HepG2 (cell line): Measurements from ENCODE around the gene GPR107. TPM values are rescaled to one million over a fixed set of nuclear protein-coding genes. Genes with fewer than 3 reads are reported as not detected.

Experiments used
- EED ChIP-seq: sonication (generic); formaldehyde crosslinking; IDR thresholded peaks from 2 replicates; pipeline ENCODE4 v1.5.0; 2020; ENCODE audit warnings: mild to moderate bottlenecking, missing genetic modification reagents
- GABPB1 ChIP-seq: IDR thresholded peaks from 2 replicates; pipeline ENCODE4 v1.6.1; 2016; ENCODE audit warnings: mild to moderate bottlenecking, missing genetic modification reagents, moderate library complexity, missing compliant biosample characterization
- HNRNPLL ChIP-seq: fragments of 200-400 bp; formaldehyde crosslinking; IDR thresholded peaks from 2 replicates; pipeline ENCODE4 v1.6.1; 2017; ENCODE audit warnings: mild to moderate bottlenecking, low read depth, low read length; ENCODE audit not compliant: poor library complexity, severe bottlenecking
- JARID2 ChIP-seq: sonication (generic); formaldehyde crosslinking; IDR thresholded peaks from 2 replicates; pipeline ENCODE4 v1.8.1; 2023; ENCODE audit warnings: missing genetic modification reagents, inconsistent platforms; ENCODE audit not compliant: insufficient replicate concordance
- KLF15 ChIP-seq: sonication (generic); formaldehyde crosslinking; IDR thresholded peaks from 2 replicates; pipeline ENCODE4 v1.8.1; 2023; ENCODE audit warnings: borderline replicate concordance, mild to moderate bottlenecking, inconsistent platforms, missing genetic modification reagents, mixed read lengths
- MAFK ChIP-seq, 2 experiments: IDR thresholded peaks in 1 of 2; conservative IDR thresholded peaks in 1 of 2; 2 replicates each; pipeline ENCODE4 v1.6.1; 2011; ENCODE audit warnings: improper control_type of control experiment in 2 of 2, low read length in 2 of 2
- MED13 ChIP-seq: sonication (generic); formaldehyde crosslinking; IDR thresholded peaks from 2 replicates; pipeline ENCODE4 v1.5.0; 2020; ENCODE audit warnings: missing genetic modification reagents
- PRMT3 ChIP-seq: sonication (generic); formaldehyde crosslinking; IDR thresholded peaks from 2 replicates; pipeline ENCODE4 v1.8.1; 2022; ENCODE audit warnings: low read depth, mild to moderate bottlenecking, moderate library complexity, missing genetic modification reagents, borderline replicate concordance
- REPIN1 ChIP-seq: sonication (generic); formaldehyde crosslinking; IDR thresholded peaks from 2 replicates; pipeline ENCODE4 v1.8.0; 2022; ENCODE audit warnings: missing genetic modification reagents, low read depth, mild to moderate bottlenecking, borderline replicate concordance
- RFX3 ChIP-seq: IDR thresholded peaks from 2 replicates; pipeline ENCODE4 v1.6.1; 2016; ENCODE audit warnings: missing biosample characterization, missing genetic modification reagents
- SALL2 ChIP-seq: sonication (generic); formaldehyde crosslinking; IDR thresholded peaks from 2 replicates; pipeline ENCODE4 v1.8.1; 2023; ENCODE audit warnings: mild to moderate bottlenecking, missing genetic modification reagents, inconsistent platforms
- SP1 ChIP-seq, 2 experiments: fragments of 450-650 bp in 1 of 2; sonication (generic) in 1 of 2; formaldehyde crosslinking in 1 of 2; IDR thresholded peaks; 2 replicates each; pipeline versions ENCODE4 v1.4.0 to v1.6.1; 2016 to 2020; ENCODE audit warnings: missing genetic modification reagents in 1 of 2
- SYNCRIP ChIP-seq: fragments of 200-400 bp; formaldehyde crosslinking; IDR thresholded peaks from 2 replicates; pipeline ENCODE4 v1.6.1; 2018; ENCODE audit warnings: mild to moderate bottlenecking, low read depth, low read length; ENCODE audit not compliant: insufficient read depth
- ZMYM2 ChIP-seq: sonication (generic); formaldehyde crosslinking; IDR thresholded peaks from 2 replicates; pipeline ENCODE4 v1.8.0; 2022; ENCODE audit warnings: mild to moderate bottlenecking, missing genetic modification reagents
- ZNF207 ChIP-seq: fragments of 450-650 bp; IDR thresholded peaks from 2 replicates; pipeline ENCODE4 v1.6.1; 2016; ENCODE audit warnings: antibody characterized with exemption, borderline replicate concordance
- ZNF292 ChIP-seq: sonication (generic); formaldehyde crosslinking; IDR thresholded peaks from 2 replicates; pipeline ENCODE4 v1.8.1; 2022; ENCODE audit warnings: mild to moderate bottlenecking, low read depth, missing genetic modification reagents, borderline replicate concordance
- ZNF335 ChIP-seq: sonication (generic); formaldehyde crosslinking; IDR thresholded peaks from 2 replicates; pipeline ENCODE4 v1.4.0; 2020; ENCODE audit warnings: missing genetic modification reagents
- ZNF34 ChIP-seq: sonication (generic); formaldehyde crosslinking; IDR thresholded peaks from 2 replicates; pipeline ENCODE4 v1.4.0; 2020; ENCODE audit warnings: mild to moderate bottlenecking, missing genetic modification reagents, borderline replicate concordance
- ZNF383 ChIP-seq: sonication (generic); formaldehyde crosslinking; IDR thresholded peaks from 2 replicates; pipeline ENCODE4 v1.4.0; 2020; ENCODE audit warnings: missing genetic modification reagents, mild to moderate bottlenecking, borderline replicate concordance
- ZNF737 ChIP-seq: sonication (generic); formaldehyde crosslinking; IDR thresholded peaks from 2 replicates; pipeline ENCODE4 v1.5.0; 2020; ENCODE audit warnings: missing genetic modification reagents, mild to moderate bottlenecking, borderline replicate concordance
- polyA plus RNA-seq, 8 experiments: library from polyadenylated mRNA; depleted of rRNA in 3 of 8; stranded (reverse) in 7 of 8; unstranded in 1 of 8; fragments of >200 nt; fragmentation: Illumina TruSeq in 4 of 8; extraction: Trizol in 4 of 8; gene quantifications; 2 replicates each; pipeline versions ENCODE4 v1.2.1 to v1.2.3, GENCODE V29; 2011 to 2016; ENCODE audit warnings: low read depth in 4 of 8, missing spikeins in 1 of 8, mixed read lengths in 1 of 8; ENCODE audit not compliant: insufficient read depth in 1 of 8
- total RNA-seq, 5 experiments: library from RNA; depleted of rRNA; stranded (reverse); fragments of >200 nt; fragmentation: Illumina TruSeq; extraction: Trizol; gene quantifications; 2 replicates each; pipeline ENCODE4 v1.2.3, GENCODE V29; 2016; ENCODE audit warnings: low read depth in 1 of 5
- TF ChIP-seq, protein P1 (sequence below): sonication (generic); formaldehyde crosslinking; IDR thresholded peaks from 2 replicates; pipeline ENCODE4 v1.4.0; 2020; ENCODE audit warnings: missing genetic modification reagents, borderline replicate concordance
- TF ChIP-seq, protein P2 (sequence below): sonication (generic); formaldehyde crosslinking; conservative IDR thresholded peaks from 2 replicates; pipeline ENCODE4 v1.8.0; 2022; ENCODE audit warnings: low read depth, missing genetic modification reagents
- TF ChIP-seq, protein P3 (sequence below): sonication (generic); formaldehyde crosslinking; IDR thresholded peaks from 2 replicates; pipeline ENCODE4 v1.9.0; 2021; ENCODE audit warnings: missing genetic modification reagents, mild to moderate bottlenecking, borderline replicate concordance
- TF ChIP-seq, protein P4 (sequence below): sonication (generic); formaldehyde crosslinking; conservative IDR thresholded peaks from 2 replicates; pipeline ENCODE4 v1.4.0; 2020; ENCODE audit warnings: missing genetic modification reagents

GPR107 gene
- total and polyA plus RNA-seq, 2 of the 13 experiments (the other 11 are each of a cell fraction or from before 2014, with no cell fraction given), result 22.5 to 24.4 TPM

DNA sequence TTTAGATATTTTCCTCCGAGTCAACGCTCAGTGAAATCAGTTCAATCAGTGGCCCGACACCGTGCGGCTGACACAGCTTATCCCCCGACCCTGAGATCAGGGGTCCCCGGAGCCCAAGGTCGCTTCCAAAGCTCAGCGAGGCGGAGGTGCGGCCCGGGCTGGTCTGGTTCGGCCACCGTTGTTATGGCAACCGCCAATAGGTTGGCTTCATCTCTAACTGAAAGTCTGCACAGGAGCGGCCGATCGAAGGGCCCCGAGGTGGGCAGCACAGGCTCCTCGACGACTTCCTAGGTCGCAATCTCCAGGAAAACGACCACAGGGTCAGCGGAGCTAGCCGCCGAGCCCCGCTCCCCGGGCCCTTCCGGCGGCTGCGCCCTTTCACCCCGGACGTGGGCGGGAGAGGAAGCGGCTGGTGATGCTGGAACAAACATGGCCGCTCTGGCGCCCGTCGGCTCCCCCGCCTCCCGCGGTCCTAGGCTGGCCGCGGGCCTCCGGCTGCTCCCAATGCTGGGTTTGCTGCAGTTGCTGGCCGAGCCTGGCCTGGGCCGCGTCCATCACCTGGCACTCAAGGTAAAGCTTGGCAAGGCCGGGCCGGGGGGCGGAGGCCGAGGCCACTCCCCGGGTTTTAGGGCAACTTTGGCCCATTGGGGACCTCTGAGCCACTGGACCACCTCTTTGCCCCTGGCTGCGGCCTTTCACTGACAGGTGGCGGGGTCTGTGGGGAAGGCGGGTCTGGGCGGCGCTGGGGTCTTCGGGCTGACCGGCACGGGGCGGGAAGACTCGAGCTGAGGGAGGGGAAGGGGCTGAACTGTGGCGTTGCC, at the start of gene GPR107 (continued):
- TF ChIP-seq, protein P1, sequence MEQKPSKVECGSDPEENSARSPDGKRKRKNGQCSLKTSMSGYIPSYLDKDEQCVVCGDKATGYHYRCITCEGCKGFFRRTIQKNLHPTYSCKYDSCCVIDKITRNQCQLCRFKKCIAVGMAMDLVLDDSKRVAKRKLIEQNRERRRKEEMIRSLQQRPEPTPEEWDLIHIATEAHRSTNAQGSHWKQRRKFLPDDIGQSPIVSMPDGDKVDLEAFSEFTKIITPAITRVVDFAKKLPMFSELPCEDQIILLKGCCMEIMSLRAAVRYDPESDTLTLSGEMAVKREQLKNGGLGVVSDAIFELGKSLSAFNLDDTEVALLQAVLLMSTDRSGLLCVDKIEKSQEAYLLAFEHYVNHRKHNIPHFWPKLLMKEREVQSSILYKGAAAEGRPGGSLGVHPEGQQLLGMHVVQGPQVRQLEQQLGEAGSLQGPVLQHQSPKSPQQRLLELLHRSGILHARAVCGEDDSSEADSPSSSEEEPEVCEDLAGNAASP (CRISPR knock-in tag), result 0 out of 2 replicates have a peak, but pooled peaks have one; percentile 37
- TF ChIP-seq ZNF207 (no peak), SP1 (IDR thresholded peaks at IDR 0.05) (no peak), SP1 (CRISPR knock-in tag; IDR thresholded peaks at IDR 0.05) (0 out of 2 replicates have a peak, but pooled peaks have one; percentile 18), ZNF383 (CRISPR knock-in tag) (no peak), SALL2 (CRISPR knock-in tag) (peak; percentile 78), ZNF335 (CRISPR knock-in tag) (peak; percentile 53; the same call in 1 of the 2 replicates), PRMT3 (CRISPR knock-in tag) (no peak), ZNF737 (CRISPR knock-in tag) (no peak), MED13 (CRISPR knock-in tag) (no peak), HNRNPLL (peak; percentile 75), ZMYM2 (CRISPR knock-in tag) (0 out of 2 replicates have a peak, but pooled peaks have one; percentile 43), SYNCRIP (no peak), EED (CRISPR knock-in tag) (0 out of 2 replicates have a peak, but pooled peaks have one; percentile 42), ZNF34 (CRISPR knock-in tag) (no peak), JARID2 (CRISPR knock-in tag) (peak; percentile 69), GABPB1 (CRISPR knock-in tag) (peak; percentile 97), MAFK (conservative IDR thresholded peaks at IDR 0.05 in 1 of 2, IDR thresholded peaks at IDR 0.05 in 1 of 2; ENCODE audit: low read length in 2 of 2) (no peak), REPIN1 (CRISPR knock-in tag) (no peak), RFX3 (CRISPR knock-in tag) (peak; percentile 80), KLF15 (CRISPR knock-in tag) (peak; percentile 78; the same call in 1 of the 2 replicates), ZNF292 (CRISPR knock-in tag) (no peak)
- TF ChIP-seq, protein P2, sequence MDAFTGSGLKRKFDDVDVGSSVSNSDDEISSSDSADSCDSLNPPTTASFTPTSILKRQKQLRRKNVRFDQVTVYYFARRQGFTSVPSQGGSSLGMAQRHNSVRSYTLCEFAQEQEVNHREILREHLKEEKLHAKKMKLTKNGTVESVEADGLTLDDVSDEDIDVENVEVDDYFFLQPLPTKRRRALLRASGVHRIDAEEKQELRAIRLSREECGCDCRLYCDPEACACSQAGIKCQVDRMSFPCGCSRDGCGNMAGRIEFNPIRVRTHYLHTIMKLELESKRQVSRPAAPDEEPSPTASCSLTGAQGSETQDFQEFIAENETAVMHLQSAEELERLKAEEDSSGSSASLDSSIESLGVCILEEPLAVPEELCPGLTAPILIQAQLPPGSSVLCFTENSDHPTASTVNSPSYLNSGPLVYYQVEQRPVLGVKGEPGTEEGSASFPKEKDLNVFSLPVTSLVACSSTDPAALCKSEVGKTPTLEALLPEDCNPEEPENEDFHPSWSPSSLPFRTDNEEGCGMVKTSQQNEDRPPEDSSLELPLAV (CRISPR knock-in tag), result no peak
- TF ChIP-seq, protein P3, sequence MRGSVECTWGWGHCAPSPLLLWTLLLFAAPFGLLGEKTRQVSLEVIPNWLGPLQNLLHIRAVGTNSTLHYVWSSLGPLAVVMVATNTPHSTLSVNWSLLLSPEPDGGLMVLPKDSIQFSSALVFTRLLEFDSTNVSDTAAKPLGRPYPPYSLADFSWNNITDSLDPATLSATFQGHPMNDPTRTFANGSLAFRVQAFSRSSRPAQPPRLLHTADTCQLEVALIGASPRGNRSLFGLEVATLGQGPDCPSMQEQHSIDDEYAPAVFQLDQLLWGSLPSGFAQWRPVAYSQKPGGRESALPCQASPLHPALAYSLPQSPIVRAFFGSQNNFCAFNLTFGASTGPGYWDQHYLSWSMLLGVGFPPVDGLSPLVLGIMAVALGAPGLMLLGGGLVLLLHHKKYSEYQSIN (CRISPR knock-in tag), result no peak
- TF ChIP-seq, protein P4, sequence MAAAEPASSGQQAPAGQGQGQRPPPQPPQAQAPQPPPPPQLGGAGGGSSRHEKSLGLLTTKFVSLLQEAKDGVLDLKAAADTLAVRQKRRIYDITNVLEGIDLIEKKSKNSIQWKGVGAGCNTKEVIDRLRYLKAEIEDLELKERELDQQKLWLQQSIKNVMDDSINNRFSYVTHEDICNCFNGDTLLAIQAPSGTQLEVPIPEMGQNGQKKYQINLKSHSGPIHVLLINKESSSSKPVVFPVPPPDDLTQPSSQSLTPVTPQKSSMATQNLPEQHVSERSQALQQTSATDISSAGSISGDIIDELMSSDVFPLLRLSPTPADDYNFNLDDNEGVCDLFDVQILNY (CRISPR knock-in tag), result peak; percentile 20; the same call in 1 of the 2 replicates
